Heart right ventricle (tissue), 16 donors: Measurements from ENCODE around the gene ELK3. TPM values are rescaled to one million over a fixed set of nuclear protein-coding genes. Genes with fewer than 3 reads are reported as not detected.

Experiments used
- ATAC-seq, 8 donors: fragments of 200-7000 bp; cut with Tn5 transposase; one replicate each; pipeline ENCODE4 v1.9.1; 2020; ENCODE audit warnings: mild to moderate bottlenecking in 8 of 8, moderate library complexity in 8 of 8, moderate number of reproducible peaks in 1 of 8
- DNase-seq, 2 donors: peaks; one replicate each; pipeline ENCODE4 v3.0.0-alpha.2; 2020
- H3K27ac ChIP-seq, 10 donors: fragments of 200-600 bp; sonication (generic) in 2 of 10; one replicate each; pipeline versions ENCODE4 v1.5.0 to v1.8.0; 2020 to 2022; ENCODE audit warnings: mild to moderate bottlenecking in 3 of 10
- H3K27me3 ChIP-seq, 7 donors: fragments of 200-600 bp; one replicate each; pipeline ENCODE4 v1.8.0; 2021 to 2022; ENCODE audit warnings: mild to moderate bottlenecking in 2 of 7
- H3K36me3 ChIP-seq, 9 donors: fragments of 200-600 bp; sonication (generic) in 1 of 9; one replicate each; pipeline versions ENCODE4 v1.5.0 to v1.8.0; 2020 to 2022; ENCODE audit warnings: mild to moderate bottlenecking in 2 of 9
- H3K4me1 ChIP-seq, 9 donors: fragments of 200-600 bp; sonication (generic) in 1 of 9; one replicate each; pipeline versions ENCODE4 v1.5.0 to v1.8.0; 2020 to 2022; ENCODE audit warnings: mild to moderate bottlenecking in 4 of 9
- H3K4me3 ChIP-seq, 10 donors: fragments of 200-600 bp; sonication (generic) in 2 of 10; one replicate each; pipeline versions ENCODE4 v1.5.0 to v1.8.0; 2020 to 2022; ENCODE audit warnings: mild to moderate bottlenecking in 7 of 10, moderate library complexity in 2 of 10
- H3K9me3 ChIP-seq, 11 donors: fragments of 200-600 bp in 10 of 11; sonication (generic) in 2 of 11; one replicate each; pipeline versions ENCODE4 v1.5.0 to v1.8.0; 2013 to 2022; ENCODE audit warnings: mild to moderate bottlenecking in 2 of 11, control low read depth in 1 of 11, moderate library complexity in 1 of 11
- WGBS, 2 donors: extraction: QIAGEN DNeasy Blood & Tissue Kit; methylation state at CpG; one replicate each; pipeline ENCODE4 v1.1.7; 2013; ENCODE audit warnings: inconsistent platforms in 1 of 2; 5-methylcytosine and 5-hydroxymethylcytosine counted together
- intact Hi-C, 10 donors: fragments of 100-400 bp; cut with DNase I; formaldehyde crosslinking; loops; one replicate each; pipeline versions ENCODE4 v1.11.1 to v1.14.2; 2022
- polyA plus RNA-seq, 2 donors: library from polyadenylated mRNA; stranded (reverse); fragments of 200-250 nt; gene quantifications; one replicate each; pipeline ENCODE4 v1.2.3, GENCODE V29; 2013
- total RNA-seq, 10 donors: library from RNA; stranded (reverse); fragmentation: NEBNext Ultra II Directional in 3 of 10; extraction: Animal tissue kit (Norgen Biotek cat#: 25700) in 3 of 10; gene quantifications; one replicate each; pipeline versions ENCODE4 v1.2.1 to v1.2.4, GENCODE V29; 2021 to 2023
- TF ChIP-seq, protein P1 (sequence below), 9 donors: fragments of 200-600 bp; sonication (generic) in 2 of 9; IDR thresholded peaks; one replicate each; pipeline versions ENCODE4 v1.5.0 to v1.8.0; 2021 to 2022; ENCODE audit warnings: antibody characterized with exemption in 9 of 9, mild to moderate bottlenecking in 5 of 9, moderate library complexity in 1 of 9
- donor health status: Arrhythmogenic right ventricular cardiomyopathy.
- donor health status: ischemic (EF 13 %, LVEDD 7.1; RV severe dilation, severe dysfunction).
- donor health status: healthy with polysubstance abuse.
- donor health status: DM: no; HTN: yes; CAD: no.
- donor health status: DM: no; HTN: no; CAD: no.
- donor health status: ischemic (EF 25% LVEDD 6.9; RV normal size, moderate dysfunction).
- donor health status: ischemic (EF 25% LVEDD 5.7; RV mildly dilated, moderate dysfunction).
- donor health status: healthy.
- donor health status: DM: yes; HTN: yes; CAD: no.
- donor health status: Ischemic cardiomyopathy.
- donor health status: ischemic (EF 35%, LVEDD 5.7; RV mildly dilated, moderate dysfunction).
- donor health status: nonischemic (EF 11% LVEDD 7.7; RV severe dilation, severe dysfunction).
- donor health status: DM: yes; HTN: yes; CAD: no.
- donor health status: PGD.
- donor health status: ischemic (EF 29% LVEDD 5.4; RV normal size, mild dysfunction).
- donor health status: nonischemic (EF 23%, LVEDD 6.1; RV moderate dilation, normal function).

The ELK3 gene
- total and polyA plus RNA-seq, 12 donors, result 6.6 to 33.0 (median 21.4) TPM

DNA sequence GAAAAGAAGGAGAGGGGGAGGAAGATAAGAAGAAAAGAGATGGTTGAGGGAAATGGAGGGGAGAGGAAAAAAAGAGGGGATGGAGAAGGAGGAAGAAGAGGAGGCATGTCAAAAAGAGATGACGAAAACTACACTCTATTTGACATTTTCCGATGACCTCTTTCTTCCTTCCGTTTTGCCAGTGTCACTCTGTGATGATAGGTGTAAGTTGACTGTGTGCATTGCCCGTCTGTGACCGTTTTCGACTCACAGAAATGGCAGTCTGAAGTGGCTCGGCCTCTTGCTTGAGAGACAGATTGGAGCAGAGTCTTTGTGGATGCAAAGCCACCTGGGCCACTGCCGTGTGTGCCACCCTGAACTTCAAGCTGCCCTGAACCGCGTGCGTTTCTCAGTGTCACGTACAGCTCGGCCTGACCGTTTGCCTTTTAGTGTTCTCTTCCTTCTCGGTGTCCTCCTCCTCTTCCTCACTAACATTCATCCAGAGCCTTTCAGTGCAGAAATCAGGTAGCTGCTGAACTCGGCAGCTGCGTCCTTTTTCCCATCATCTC is 32.7 kb downstream of the ELK3 start:
- WGBS, 2 donors, result 65 to 70% methylated on average over 17 of the region's 17 CpGs
- no peak for DNase-seq
- intact Hi-C loops, result loop anchor here in 2 of 10 donors (5.0 to 10.0 kb wide), 2 partner anchors 270 to 288 kb away; no protein-coding TSS in a partner anchor

DNA sequence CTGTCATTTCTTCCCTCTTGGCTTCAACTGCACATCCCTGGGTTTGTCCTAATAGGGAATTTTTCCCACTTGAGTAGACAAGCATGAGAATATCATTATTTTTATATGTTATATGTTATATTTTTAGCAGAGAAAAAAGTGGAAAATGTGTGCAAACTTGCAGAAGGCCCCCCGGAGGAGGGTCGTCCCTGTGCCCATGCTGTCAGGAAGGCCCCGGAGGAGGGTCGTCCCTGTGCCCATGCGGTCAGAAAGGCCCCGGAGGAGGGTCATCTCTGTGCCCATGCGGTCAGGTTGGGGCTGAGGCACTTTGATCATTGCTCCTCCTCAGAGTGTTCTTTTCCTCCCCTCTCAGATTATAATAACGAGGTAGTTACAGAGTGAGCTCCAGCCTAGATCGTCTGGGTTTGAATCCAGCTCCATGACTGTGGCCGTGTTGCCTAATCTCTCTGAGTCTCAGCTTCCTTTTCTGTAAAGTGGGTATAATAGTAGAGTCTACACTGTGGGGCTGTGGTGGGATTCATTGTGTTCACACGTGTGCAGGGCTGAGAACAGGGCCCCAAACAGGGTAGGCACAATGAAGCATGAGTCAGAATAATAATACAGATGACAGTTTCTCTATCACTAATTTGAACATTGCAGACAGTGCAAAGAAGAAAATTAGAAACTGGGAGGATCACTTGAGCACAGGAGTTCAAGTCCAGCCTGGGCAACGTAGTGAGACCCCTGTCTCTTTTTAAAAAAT is 33.4 kb downstream of the ELK3 start:
- TF ChIP-seq, protein P1, sequence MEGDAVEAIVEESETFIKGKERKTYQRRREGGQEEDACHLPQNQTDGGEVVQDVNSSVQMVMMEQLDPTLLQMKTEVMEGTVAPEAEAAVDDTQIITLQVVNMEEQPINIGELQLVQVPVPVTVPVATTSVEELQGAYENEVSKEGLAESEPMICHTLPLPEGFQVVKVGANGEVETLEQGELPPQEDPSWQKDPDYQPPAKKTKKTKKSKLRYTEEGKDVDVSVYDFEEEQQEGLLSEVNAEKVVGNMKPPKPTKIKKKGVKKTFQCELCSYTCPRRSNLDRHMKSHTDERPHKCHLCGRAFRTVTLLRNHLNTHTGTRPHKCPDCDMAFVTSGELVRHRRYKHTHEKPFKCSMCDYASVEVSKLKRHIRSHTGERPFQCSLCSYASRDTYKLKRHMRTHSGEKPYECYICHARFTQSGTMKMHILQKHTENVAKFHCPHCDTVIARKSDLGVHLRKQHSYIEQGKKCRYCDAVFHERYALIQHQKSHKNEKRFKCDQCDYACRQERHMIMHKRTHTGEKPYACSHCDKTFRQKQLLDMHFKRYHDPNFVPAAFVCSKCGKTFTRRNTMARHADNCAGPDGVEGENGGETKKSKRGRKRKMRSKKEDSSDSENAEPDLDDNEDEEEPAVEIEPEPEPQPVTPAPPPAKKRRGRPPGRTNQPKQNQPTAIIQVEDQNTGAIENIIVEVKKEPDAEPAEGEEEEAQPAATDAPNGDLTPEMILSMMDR (IDR thresholded peaks at IDR 0.05), result no peak
- 79 to 83% methylated on average over 12 of the region's 12 CpGs for WGBS, 2 donors
- intact Hi-C loops, result loop anchor here in 2 of 10 donors (5.0 to 10.0 kb wide), 2 partner anchors 270 to 287 kb away; no protein-coding TSS in a partner anchor
- ATAC-seq (no peak), DNase-seq (no peak)
- no peaks in the 10 kb centered on the region for H3K27me3 ChIP-seq
- peaks cover 0 to 68% (median 37%) of the 10 kb centered on the region in 9 donors for H3K4me1 ChIP-seq
- peaks cover 0 to 83% (median 0%) of the 10 kb centered on the region in 9 donors for H3K36me3 ChIP-seq
- H3K4me3 ChIP-seq, result no peak overlapping the region
- H3K9me3 ChIP-seq, result no peaks in the 10 kb centered on the region
- H3K27ac ChIP-seq, result peak overlapping the region in 2 of 10 donors; percentile 24 to 30

More for the DNA sequence above, 32.7 kb downstream of the ELK3 start:
- Histone ChIP-seq H3K27me3 (no peaks in the 10 kb centered on the region), H3K36me3 (peaks cover 0 to 89% (median 0%) of the 10 kb centered on the region in 9 donors), H3K4me1 (peaks cover 0 to 75% (median 37%) of the 10 kb centered on the region in 9 donors), H3K27ac (peak overlapping the region in 2 of 10 donors; percentile 24 to 30), H3K9me3 (no peaks in the 10 kb centered on the region), H3K4me3 (no peak overlapping the region)
- TF ChIP-seq, protein P1 (IDR thresholded peaks at IDR 0.05), result no peak
- no peak for ATAC-seq

DNA sequence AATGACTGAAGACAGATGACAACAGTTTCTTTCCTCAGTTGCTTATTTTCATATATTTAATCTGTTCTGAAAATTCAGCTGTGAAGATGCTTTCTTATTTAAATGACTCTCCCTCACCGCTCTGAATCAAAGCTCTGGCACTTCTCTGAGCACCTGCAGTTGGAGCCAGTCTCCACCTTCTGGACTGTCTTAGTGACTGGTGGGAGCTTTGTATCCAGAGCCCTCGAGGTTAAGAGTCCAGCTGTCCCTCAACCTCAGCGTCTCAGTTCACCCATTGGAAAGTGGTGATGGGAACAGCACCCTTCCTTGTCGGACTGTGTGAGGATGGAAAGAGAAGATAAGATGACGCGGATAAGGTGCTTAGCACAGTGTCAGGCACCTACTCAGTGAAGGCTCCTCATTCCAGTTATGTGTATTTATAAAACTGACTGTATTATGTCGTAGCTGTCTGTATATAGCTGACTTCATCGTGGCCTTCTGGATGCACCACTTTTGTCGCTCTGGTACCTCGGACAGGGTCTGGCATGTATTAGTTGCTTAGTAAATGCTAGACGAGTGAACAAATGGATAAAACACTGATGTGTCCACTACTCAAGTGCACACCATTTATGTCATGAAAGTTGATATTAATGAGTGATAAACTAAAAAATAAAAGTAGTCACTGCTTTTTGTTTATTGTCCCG is 34.5 kb downstream of the ELK3 start:
- intact Hi-C loops, result loop anchor here in 2 of 10 donors (5.0 to 10.0 kb wide), 2 partner anchors 269 to 286 kb away; no protein-coding TSS in a partner anchor
- Histone ChIP-seq H3K9me3 (no peaks in the 10 kb centered on the region), H3K27ac (no peak overlapping the region), H3K36me3 (peaks cover 0 to 71% (median 0%) of the 10 kb centered on the region in 9 donors), H3K4me1 (peaks cover 7 to 68% (median 36%) of the 10 kb centered on the region in 9 donors), H3K4me3 (no peak overlapping the region), H3K27me3 (no peaks in the 10 kb centered on the region)
- no peak for DNase-seq
- TF ChIP-seq, protein P1 (IDR thresholded peaks at IDR 0.05), result no peak
- ATAC-seq, result no peak
- WGBS, 2 donors, result 80 to 82% methylated on average over 12 of the region's 12 CpGs

DNA sequence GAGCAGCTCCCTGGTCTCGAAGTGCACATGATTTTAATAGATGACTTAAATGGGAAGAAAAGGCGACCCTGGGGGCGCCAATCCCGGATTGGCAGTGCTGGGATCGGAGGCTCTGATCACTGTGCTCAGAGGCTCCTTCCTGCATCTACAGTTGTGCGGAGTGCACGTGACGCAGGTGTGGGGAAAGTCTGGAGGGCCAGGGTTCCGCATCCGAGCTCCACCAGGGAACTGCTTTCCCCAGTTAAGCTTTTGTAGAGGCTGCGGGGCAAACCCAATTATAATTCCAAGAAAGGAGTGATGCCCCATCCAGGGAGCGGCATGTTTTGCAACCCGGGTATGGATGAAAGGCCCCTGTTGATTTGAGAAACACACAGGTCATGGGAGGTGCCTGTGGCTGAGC is 36.5 kb downstream of the ELK3 start:
- TF ChIP-seq, protein P1 (IDR thresholded peaks at IDR 0.05), result no peak
- no peak for ATAC-seq
- WGBS, 2 donors, result 84 to 91% methylated on average over 13 of the region's 13 CpGs
- H3K4me1 ChIP-seq, result peaks cover 19 to 68% (median 36%) of the 10 kb centered on the region in 9 donors
- H3K36me3 ChIP-seq, result peaks cover 0 to 59% (median 0%) of the 10 kb centered on the region in 9 donors
- no peak overlapping the region for H3K4me3 ChIP-seq
- no peaks in the 10 kb centered on the region for H3K9me3 ChIP-seq
- peak overlapping the region in 2 of 10 donors; percentile 1 to 41 for H3K27ac ChIP-seq
- H3K27me3 ChIP-seq, result no peaks in the 10 kb centered on the region
- intact Hi-C loops, result loop anchor here in 4 of 10 donors (10.0 kb wide), 2 partner anchors 164 to 174 kb away; partner anchors contain the start of gene CDK17 (in 2 of the 4)
- DNase-seq, result no peak
